Lower leg skin (tissue), 4 donors: ENCODE measurements around the gene POP4. TPM values are rescaled to one million over a fixed set of nuclear protein-coding genes. Genes with fewer than 3 reads are reported as not detected.

Source experiments
- DNase-seq, 2 donors: peaks; one replicate each; pipeline ENCODE4 v3.0.0-alpha.2; 2019; ENCODE audit warnings: low spot score in 2 of 2
- H3K4me3 ChIP-seq: fragments of 200-600 bp; sonication (generic); 2 replicates; pipeline ENCODE4 v1.5.1; 2017; ENCODE audit warnings: mild to moderate bottlenecking, low read depth; ENCODE audit not compliant: poor library complexity, severe bottlenecking
- CTCF ChIP-seq, 3 donors: fragments of 450-650 bp; IDR thresholded peaks; one replicate each; pipeline ENCODE4 v1.5.1; 2016; ENCODE audit warnings: antibody characterized with exemption in 3 of 3, mild to moderate bottlenecking in 3 of 3, moderate library complexity in 2 of 3
- POLR2A ChIP-seq, 2 donors: fragments of 450-650 bp; IDR thresholded peaks; one replicate each; pipeline ENCODE4 v1.6.1; 2016 to 2017; ENCODE audit warnings: antibody characterized with exemption in 2 of 2, mild to moderate bottlenecking in 1 of 2, moderate library complexity in 1 of 2
- WGBS, 2 donors: methylation state at CpG; one replicate each; pipeline ENCODE4 v1.1.5; 2018; 5-methylcytosine and 5-hydroxymethylcytosine counted together
- intact Hi-C: fragments of 100-400 bp; cut with DNase I; formaldehyde crosslinking; loops from one replicate; pipeline ENCODE4 v1.15.0; 2023; ENCODE audit warnings: low total_unique reads
- total RNA-seq, 4 donors: library from RNA; depleted of rRNA; stranded (reverse); fragments of >200 nt; gene quantifications; one replicate each; pipeline ENCODE4 v1.1.0, GENCODE V29; 2016

POP4 gene
- total RNA-seq, 4 donors from 2014 or later, result 33.6 to 53.4 (median 46.4) TPM

GRCh38 chr19:29617366-29618266 lies 11.5 kb downstream of the POP4 start:
- H3K4me3 ChIP-seq, result no peak overlapping the region
- no peak for DNase-seq
- TF ChIP-seq POLR2A (IDR thresholded peaks at IDR 0.05) (no peak), CTCF (IDR thresholded peaks at IDR 0.05) (no peak)
- WGBS, 2 donors, result 78 to 81% methylated on average over 15 to 16 of the region's 16 CpGs
- intact Hi-C loops, result no loop called here

- no peak for DNase-seq
- no peak for TF ChIP-seq CTCF (IDR thresholded peaks at IDR 0.05)
- TF ChIP-seq POLR2A (IDR thresholded peaks at IDR 0.05), result no peak
- intact Hi-C loops, result no loop called here
- H3K4me3 ChIP-seq, result no peak overlapping the region
- WGBS, 2 donors, result 87 to 89% methylated on average over 7 of the region's 7 CpGs
Measured at GRCh38 chr19:29618434-29618833, 12.4 kb downstream of the POP4 start.

GRCh38 chr19:29618871-29619270 lies 12.8 kb downstream of the POP4 start:
- no peak for TF ChIP-seq POLR2A (IDR thresholded peaks at IDR 0.05)
- TF ChIP-seq CTCF (IDR thresholded peaks at IDR 0.05), result no peak
- DNase-seq, result no peak
- no peak overlapping the region for H3K4me3 ChIP-seq
- 70 to 79% methylated on average over 7 of the region's 7 CpGs for WGBS, 2 donors
- intact Hi-C loops, result no loop called here

- intact Hi-C loops, result no loop called here
- 67 to 71% methylated on average over 15 of the region's 15 CpGs for WGBS, 2 donors
- TF ChIP-seq POLR2A (IDR thresholded peaks at IDR 0.05), result no peak
- TF ChIP-seq CTCF (IDR thresholded peaks at IDR 0.05), result no peak
- no peak for DNase-seq
- H3K4me3 ChIP-seq, result no peak overlapping the region
Measured at GRCh38 chr19:29620931-29621351, 14.9 kb downstream of the POP4 start.

GRCh38 chr19:29622166-29623070 lies 16.3 kb downstream of the POP4 start:
- no peak for DNase-seq
- intact Hi-C loops, result no loop called here
- no peak overlapping the region for H3K4me3 ChIP-seq
- WGBS, 2 donors, result 74 to 82% methylated on average over 22 to 23 of the region's 23 CpGs
- no peak for TF ChIP-seq POLR2A (IDR thresholded peaks at IDR 0.05)
- TF ChIP-seq CTCF (IDR thresholded peaks at IDR 0.05), result no peak
